Measurements from ENCODE around the gene TAF9B. TPM values are rescaled to one million over a fixed set of nuclear protein-coding genes. Genes with fewer than 3 reads are reported as not detected.

TAF9B gene, protein sequence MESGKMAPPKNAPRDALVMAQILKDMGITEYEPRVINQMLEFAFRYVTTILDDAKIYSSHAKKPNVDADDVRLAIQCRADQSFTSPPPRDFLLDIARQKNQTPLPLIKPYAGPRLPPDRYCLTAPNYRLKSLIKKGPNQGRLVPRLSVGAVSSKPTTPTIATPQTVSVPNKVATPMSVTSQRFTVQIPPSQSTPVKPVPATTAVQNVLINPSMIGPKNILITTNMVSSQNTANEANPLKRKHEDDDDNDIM
- total RNA-seq = 10 to 100 TPM in 2 of 6 donors, 1 to 10 TPM in 4; 7.2 to 13.2 (median 9.0) TPM
- 10 to 100 TPM in 1 of 2 donors, 1 to 10 TPM in 1; 7.2 to 13.2 TPM for polyA plus RNA-seq

DNA sequence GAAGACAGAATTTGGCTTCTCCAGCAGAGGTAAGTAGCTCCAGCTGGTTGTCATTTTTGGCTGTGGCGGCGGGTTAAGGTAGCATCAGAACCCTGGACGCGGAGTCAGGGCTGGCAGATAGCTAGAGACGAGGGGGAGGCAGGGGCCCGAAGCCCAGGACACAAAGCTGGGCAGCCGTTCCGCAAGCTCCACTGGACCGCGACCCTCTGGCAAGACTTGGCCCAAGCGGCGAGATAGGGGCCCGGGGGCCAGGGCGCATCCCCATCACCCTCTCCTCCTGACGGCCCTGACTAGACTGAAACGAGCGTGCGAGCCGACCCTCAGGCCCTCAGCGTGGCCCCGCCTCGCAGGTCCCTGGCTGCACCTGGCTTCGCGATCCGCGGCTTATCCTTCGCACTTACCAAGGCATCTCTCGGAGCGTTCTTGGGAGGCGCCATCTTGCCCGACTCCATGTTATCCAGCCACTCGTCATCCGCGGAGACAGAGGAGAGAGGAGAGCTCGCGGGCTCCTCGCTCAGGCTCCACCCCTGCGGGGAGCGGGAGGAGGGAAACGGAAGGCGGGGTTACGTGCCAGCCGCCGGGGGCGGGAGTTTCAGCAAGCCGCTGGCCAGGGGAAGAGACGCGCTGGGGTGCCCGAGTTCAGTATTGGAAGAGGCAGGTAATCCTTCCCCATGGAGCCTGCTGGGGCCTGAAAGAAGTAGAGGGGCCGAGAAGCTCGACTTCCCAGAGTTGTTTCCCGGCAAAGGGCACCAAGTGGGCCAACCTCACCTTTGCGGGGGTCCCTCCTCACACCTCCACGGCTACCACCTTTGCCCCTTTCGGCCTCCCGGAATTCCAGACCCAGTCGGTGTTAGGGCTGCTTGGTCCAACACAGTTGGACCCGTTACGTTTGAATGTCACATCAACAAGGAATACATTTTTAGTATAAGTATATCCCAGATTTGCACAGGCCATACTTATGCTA lies at the start of gene TAF9B:
Gene TAF9B, minus strand, starts transcription at position 491 of the 964 bp plus-strand sequence. Its CDS starts 39 bp downstream, at position 452.
- peak; percentile 45 for FAIRE-seq
- ATAC-seq = peak; percentile 97 to 99 (median 98)
- intact Hi-C loops (cut with DNase I) = no loop called here

DNA sequence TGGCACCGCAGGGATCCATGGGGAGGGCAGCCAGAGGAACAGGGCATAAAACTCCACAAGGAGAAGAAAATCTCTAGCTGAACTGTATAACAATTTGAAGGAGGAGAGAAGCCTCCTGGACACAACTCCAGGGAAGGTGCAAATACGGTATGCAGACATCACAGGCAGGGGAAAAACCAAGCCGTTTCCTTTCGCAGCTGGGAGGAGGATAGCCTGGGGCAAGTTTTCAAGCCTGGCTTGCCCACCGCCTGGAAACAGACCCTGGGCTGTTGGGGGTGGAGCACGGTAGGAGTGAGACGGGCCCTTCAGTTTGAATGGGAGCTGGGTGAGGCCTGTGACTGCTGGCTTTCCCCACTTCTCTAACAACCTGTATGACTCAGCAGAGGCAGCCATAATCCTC lies 43.4 kb upstream of the TAF9B start:
- no peaks in the 10 kb centered on the region for H3K9me3 ChIP-seq
- ATAC-seq (no peak), FAIRE-seq (no peak), DNase-seq (no peak)
- TF ChIP-seq, protein P1, sequence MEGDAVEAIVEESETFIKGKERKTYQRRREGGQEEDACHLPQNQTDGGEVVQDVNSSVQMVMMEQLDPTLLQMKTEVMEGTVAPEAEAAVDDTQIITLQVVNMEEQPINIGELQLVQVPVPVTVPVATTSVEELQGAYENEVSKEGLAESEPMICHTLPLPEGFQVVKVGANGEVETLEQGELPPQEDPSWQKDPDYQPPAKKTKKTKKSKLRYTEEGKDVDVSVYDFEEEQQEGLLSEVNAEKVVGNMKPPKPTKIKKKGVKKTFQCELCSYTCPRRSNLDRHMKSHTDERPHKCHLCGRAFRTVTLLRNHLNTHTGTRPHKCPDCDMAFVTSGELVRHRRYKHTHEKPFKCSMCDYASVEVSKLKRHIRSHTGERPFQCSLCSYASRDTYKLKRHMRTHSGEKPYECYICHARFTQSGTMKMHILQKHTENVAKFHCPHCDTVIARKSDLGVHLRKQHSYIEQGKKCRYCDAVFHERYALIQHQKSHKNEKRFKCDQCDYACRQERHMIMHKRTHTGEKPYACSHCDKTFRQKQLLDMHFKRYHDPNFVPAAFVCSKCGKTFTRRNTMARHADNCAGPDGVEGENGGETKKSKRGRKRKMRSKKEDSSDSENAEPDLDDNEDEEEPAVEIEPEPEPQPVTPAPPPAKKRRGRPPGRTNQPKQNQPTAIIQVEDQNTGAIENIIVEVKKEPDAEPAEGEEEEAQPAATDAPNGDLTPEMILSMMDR (IDR thresholded peaks at IDR 0.05) = no peak
- no peaks in the 10 kb centered on the region for H3K36me3 ChIP-seq
- 81 to 85% methylated on average over 7 of the region's 7 CpGs for WGBS, 2 donors
- intact Hi-C loops (cut with DNase I) = no loop called here
- H3K4me3 ChIP-seq = no peak overlapping the region
- no peak overlapping the region for H3K27ac ChIP-seq
- no peaks in the 10 kb centered on the region for H3K4me1 ChIP-seq
- peaks cover 0 to 4% (median 0%) of the 10 kb centered on the region in 4 donors for H3K27me3 ChIP-seq

More for the DNA sequence above, at the start of gene TAF9B:
- H3K4me1 ChIP-seq = no peaks in the 10 kb centered on the region
- no peaks in the 10 kb centered on the region for H3K9me3 ChIP-seq
- H3K36me3 ChIP-seq = no peaks in the 10 kb centered on the region
- WGBS, 2 donors = 1 to 31% methylated on average over 59 of the region's 59 CpGs
- H3K27me3 ChIP-seq = no peaks in the 10 kb centered on the region
- peak within 1 kb of the TSS; percentile 37 to 61 (median 50) for H3K4me3 ChIP-seq
- H3K27ac ChIP-seq = peak within 1 kb of the TSS; percentile 39 to 72 (median 56)
- TF ChIP-seq, protein P1 (IDR thresholded peaks at IDR 0.05) = no peak
- peak; percentile 81 to 93 (median 86) for DNase-seq

DNA sequence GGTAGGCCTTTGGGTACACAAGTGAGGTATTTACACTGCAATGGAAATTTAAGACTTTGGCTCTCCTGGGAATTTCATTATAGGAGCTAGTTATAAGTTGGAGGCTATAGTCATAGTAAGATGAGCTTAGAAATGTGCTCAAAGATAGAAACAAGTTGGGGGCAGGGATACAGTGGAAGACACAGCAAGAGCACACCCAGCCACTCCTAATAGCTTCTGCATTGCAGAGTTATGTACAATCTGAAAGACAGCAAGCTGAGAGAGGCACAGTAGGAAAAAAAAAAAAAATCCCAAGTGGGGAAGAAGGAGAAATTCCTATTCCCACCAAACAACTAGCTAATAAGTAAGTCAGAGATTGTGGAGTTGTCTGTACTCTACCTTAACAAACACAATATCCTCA lies 41.9 kb upstream of the TAF9B start:
- DNase-seq = no peak
- no peak for ATAC-seq
- Histone ChIP-seq H3K36me3 (no peaks in the 10 kb centered on the region), H3K9me3 (no peaks in the 10 kb centered on the region), H3K4me3 (no peak overlapping the region), H3K27ac (no peak overlapping the region), H3K4me1 (no peaks in the 10 kb centered on the region), H3K27me3 (peaks cover 0 to 4% (median 0%) of the 10 kb centered on the region in 4 donors)
- intact Hi-C loops (cut with DNase I) = no loop called here
- TF ChIP-seq, protein P1 (IDR thresholded peaks at IDR 0.05) = no peak
- FAIRE-seq = no peak

DNA sequence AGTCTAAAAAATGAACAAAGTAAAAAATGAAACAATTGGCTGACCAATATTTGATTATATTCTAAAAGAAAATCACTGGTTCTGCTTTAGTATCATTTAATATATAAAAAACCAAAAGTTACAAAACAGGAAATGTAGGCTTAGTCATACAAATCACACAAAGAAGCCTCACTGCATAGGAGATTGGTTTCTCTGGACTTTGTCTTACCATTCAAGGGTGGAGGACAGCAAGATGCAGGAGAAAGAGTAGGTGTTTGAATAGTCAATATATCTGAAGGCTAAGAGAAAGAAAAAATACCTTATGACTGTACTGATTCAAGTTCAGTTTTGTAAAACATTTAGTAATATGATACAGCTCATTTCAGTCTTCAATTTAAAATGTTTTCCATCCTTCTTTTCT lies 28.6 kb upstream of the TAF9B start:
- intact Hi-C loops (cut with DNase I) = no loop called here
- Histone ChIP-seq H3K9me3 (no peaks in the 10 kb centered on the region), H3K27me3 (peaks cover 0 to 7% (median 0%) of the 10 kb centered on the region in 4 donors), H3K36me3 (no peaks in the 10 kb centered on the region), H3K27ac (no peak overlapping the region), H3K4me3 (no peak overlapping the region), H3K4me1 (no peaks in the 10 kb centered on the region)
- FAIRE-seq (no peak), DNase-seq (no peak), ATAC-seq (no peak)
- TF ChIP-seq, protein P1 (IDR thresholded peaks at IDR 0.05) = no peak

Measured in pancreas (tissue), 10 donors.